HG03571 (cell line): Measurements from ENCODE around the gene DNAJC19.

ENCODE experiments used
- ATAC-seq: cut with Tn5 transposase; IDR thresholded peaks from one replicate; pipeline ENCODE4 v1.9.1; 2021; ENCODE audit not compliant: unreplicated experiment

Gene DNAJC19

GRCh38 chr3:180962530-180962929, 27.0 kb downstream of the DNAJC19 start:
- no peak for ATAC-seq

DNA sequence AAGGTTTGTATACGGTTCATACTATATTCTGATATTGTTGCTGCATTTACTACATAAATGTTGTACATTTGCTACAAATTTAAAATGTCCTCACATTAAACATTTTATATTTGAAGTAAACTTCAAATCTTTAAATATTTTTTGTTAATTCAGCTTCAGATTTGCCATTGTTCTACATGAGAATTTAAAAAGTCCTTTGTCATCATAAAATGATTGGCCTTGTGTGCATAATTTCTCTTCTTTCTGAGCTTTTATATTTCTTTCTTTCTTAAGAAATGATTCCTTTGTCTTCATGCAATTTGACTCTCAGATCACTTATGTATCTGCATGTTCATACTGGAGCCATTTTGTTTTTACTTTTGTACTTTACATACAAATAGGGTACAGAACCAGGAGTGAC, 28.0 kb downstream of the DNAJC19 start:
- no peak for ATAC-seq

GRCh38 chr3:180961087-180961486, 28.4 kb downstream of the DNAJC19 start:
- no peak for ATAC-seq

DNA sequence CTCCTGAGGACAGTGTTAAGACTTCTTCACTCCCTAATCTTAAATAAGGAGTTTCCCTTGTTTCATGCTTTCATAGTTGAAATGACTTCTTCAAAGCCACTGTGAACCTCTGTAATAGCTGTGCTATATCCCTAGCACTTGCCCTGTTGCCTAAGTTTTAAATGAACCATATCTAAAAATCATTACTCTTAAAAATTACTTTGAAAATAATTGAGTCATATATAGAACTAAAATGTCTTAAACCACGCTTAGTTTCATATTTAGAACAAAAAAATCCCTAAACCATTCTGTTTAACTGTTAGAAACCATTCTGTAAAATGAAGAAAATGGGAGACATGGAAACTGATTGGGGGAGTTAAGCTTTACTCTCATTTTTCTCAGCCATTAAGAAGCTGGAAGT, 29.8 kb downstream of the DNAJC19 start:
- no peak for ATAC-seq

DNA sequence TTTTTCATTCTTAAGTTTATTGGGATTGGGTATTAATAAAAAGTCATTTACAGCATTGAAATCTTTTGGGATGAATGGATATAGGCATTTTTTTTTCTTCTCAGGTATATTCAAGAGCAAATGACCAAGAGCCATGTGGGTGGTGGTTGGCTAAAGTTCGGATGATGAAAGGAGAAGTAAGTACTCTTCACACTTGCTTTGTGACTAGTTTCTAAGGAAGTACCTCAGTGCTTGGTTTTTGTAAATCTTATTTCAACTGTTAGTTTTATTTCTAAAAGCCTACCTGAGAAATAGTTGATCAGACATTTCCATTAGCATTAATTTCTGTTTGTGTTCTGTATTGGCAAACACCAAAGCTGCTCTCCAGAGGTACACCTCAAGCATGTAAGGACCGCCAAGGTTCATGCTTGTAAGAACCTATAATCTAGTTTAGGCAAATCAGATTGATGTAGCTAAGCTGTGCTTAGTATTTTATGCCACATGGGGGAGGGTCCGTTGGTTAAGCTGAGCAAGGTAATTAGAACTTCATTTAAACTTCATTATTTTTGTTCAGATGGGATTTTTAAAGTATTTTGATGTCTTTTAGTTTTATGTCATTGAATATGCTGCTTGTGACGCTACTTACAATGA, 41.7 kb downstream of the DNAJC19 start:
- ATAC-seq: peak; percentile 68

DNA sequence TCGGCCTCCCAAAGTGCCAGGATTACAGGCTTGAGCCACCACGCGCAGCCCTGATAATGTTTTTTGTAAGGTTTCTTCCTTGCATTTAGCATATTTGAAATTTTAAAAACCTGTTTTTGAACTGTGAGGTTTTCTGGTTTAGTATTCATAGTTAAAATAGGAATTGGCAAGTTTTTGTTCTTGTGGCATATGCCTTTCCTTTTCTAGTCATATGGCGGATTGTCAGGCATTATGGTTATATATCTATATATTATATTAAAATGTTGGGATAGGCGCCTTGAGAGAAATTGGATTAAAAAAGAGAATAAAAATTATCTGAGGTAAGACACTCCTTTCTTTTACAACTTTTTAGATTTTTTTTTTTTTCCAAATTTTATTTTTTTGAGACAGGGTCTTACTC, 48.7 kb downstream of the DNAJC19 start:
- ATAC-seq: no peak

DNA sequence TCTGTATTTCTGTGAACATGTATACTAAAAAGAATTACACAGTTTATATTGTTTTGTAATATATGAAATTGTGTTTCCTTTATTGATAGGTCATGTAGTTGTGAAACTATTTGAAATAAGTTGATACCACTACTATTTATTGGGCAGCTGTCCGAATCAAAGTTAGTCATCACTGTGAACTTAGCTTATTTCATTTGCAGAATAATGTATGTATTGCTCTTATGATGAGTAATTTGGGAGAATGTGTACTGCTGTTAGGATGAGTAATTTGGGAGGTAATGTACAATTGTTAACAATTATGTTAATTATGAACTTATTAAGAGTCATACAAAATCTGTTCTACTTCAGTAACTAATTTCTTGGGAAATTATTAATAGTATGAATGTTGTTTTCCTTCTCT, 54.9 kb downstream of the DNAJC19 start:
- ATAC-seq: no peak
